Aorta (tissue), 5 donors: ENCODE data around the gene DHRSX. TPM values are rescaled to one million over a fixed set of nuclear protein-coding genes. Genes with fewer than 3 reads are reported as not detected.
"Not testable (repeated sequence)": the region's sequence is repeated elsewhere in the genome, so short reads cannot be mapped to it uniquely, and the experiment has no call there.

ENCODE experiments used
- ATAC-seq: fragments of 200-7000 bp; cut with Tn5 transposase; one replicate; pipeline ENCODE4 v1.9.1; 2022; ENCODE audit warnings: moderate library complexity; ENCODE audit not compliant: low FRiP score
- DNase-seq, 2 donors: peaks; one replicate each; pipeline ENCODE4 v3.0.0-alpha.2; 2020
- H3K27ac ChIP-seq, 2 donors: one replicate each; pipeline ENCODE4 v1.5.1; 2013; ENCODE audit warnings: low read length in 2 of 2, mild to moderate bottlenecking in 2 of 2, moderate library complexity in 2 of 2, control low read depth in 1 of 2, inconsistent platforms in 1 of 2, low read depth in 1 of 2
- H3K27me3 ChIP-seq, 2 donors: one replicate each; pipeline ENCODE4 v1.6.1; 2013; ENCODE audit warnings: control low read depth in 1 of 2, low read length in 1 of 2, mild to moderate bottlenecking in 1 of 2, moderate library complexity in 1 of 2; ENCODE audit not compliant: insufficient read depth in 2 of 2, control insufficient read depth in 1 of 2
- H3K36me3 ChIP-seq, 2 donors: one replicate each; pipeline ENCODE4 v1.6.1; 2013; ENCODE audit warnings: control low read depth in 1 of 2, low read length in 1 of 2, mild to moderate bottlenecking in 1 of 2; ENCODE audit not compliant: insufficient read depth in 2 of 2, control insufficient read depth in 1 of 2
- H3K4me1 ChIP-seq, 2 donors: one replicate each; pipeline ENCODE4 v1.6.1; 2013; ENCODE audit warnings: low read length in 2 of 2, control low read depth in 1 of 2, mild to moderate bottlenecking in 1 of 2, moderate library complexity in 1 of 2; ENCODE audit not compliant: insufficient read depth in 2 of 2, control insufficient read depth in 1 of 2
- H3K4me3 ChIP-seq, 2 donors: one replicate each; pipeline ENCODE4 v1.5.1; 2013; ENCODE audit warnings: low read length in 2 of 2, control low read depth in 1 of 2, mild to moderate bottlenecking in 1 of 2
- H3K9me3 ChIP-seq: one replicate; pipeline ENCODE4 v1.6.1; 2013; ENCODE audit warnings: mild to moderate bottlenecking, low read length; ENCODE audit not compliant: control insufficient read depth
- WGBS, 2 donors: extraction: QIAGEN DNeasy Blood & Tissue Kit; methylation state at CpG; one replicate each; pipeline ENCODE4 v1.1.7; 2013; 5-methylcytosine and 5-hydroxymethylcytosine counted together
- intact Hi-C, 2 donors: fragments of 100-400 bp; cut with DNase I; formaldehyde crosslinking; loops; one replicate each; pipeline versions ENCODE4 v1.14.2 to v1.15.0; 2022
- polyA plus RNA-seq, 2 donors: library from polyadenylated mRNA; stranded (reverse); fragments of 200-250 nt; gene quantifications; one replicate each; pipeline ENCODE4 v1.2.3, GENCODE V29; 2013
- total RNA-seq, 2 donors: library from RNA; stranded (reverse); fragmentation: NEBNext Ultra II Directional; extraction: Animal tissue kit (Norgen Biotek cat#: 25700); gene quantifications; one replicate each; pipeline ENCODE4 v1.2.1, GENCODE V29; 2021
- donor health status: healthy with polysubstance abuse.
- donor health status: Bipolar disorder and iron deficiency.
- donor health status: DM: no; HTN: no; CAD: no.
- donor health status: DM: no; HTN: no; CAD: no.
- donor health status: DM: yes; HTN: yes; CAD: no.

DHRSX gene
- total and polyA plus RNA-seq, 4 donors: 6.0 to 21.8 (median 11.7) TPM

GRCh38 chrX:2474963-2475726 is 25.6 kb downstream of the DHRSX start:
- Histone ChIP-seq H3K4me3 (no peak overlapping the region), H3K27me3 (no peaks in the 10 kb centered on the region), H3K4me1 (no peaks in the 10 kb centered on the region), H3K36me3 (no peaks in the 10 kb centered on the region), H3K27ac (no peak overlapping the region), H3K9me3 (no peaks in the 10 kb centered on the region)
- no peak for DNase-seq
- no peak for ATAC-seq
- intact Hi-C loops: no loop called here
- 85 to 93% methylated on average over 18 of the region's 18 CpGs for WGBS, 2 donors

GRCh38 chrX:2474280-2474962 is 26.4 kb downstream of the DHRSX start:
- 82 to 89% methylated on average over 20 of the region's 20 CpGs for WGBS, 2 donors
- Histone ChIP-seq H3K27ac (no peak overlapping the region), H3K4me1 (no peaks in the 10 kb centered on the region), H3K4me3 (no peak overlapping the region), H3K9me3 (no peaks in the 10 kb centered on the region), H3K36me3 (no peaks in the 10 kb centered on the region), H3K27me3 (no peaks in the 10 kb centered on the region)
- DNase-seq: no peak
- ATAC-seq: no peak
- intact Hi-C loops: no loop called here

GRCh38 chrX:2473064-2473463 is 27.7 kb downstream of the DHRSX start:
- ATAC-seq, intact Hi-C loops, H3K9me3 ChIP-seq, DNase-seq, H3K4me3 ChIP-seq, H3K27ac ChIP-seq, H3K27me3 ChIP-seq, H3K36me3 ChIP-seq, H3K4me1 ChIP-seq: not testable (repeated sequence)
- 82 to 92% methylated on average over 15 of the region's 15 CpGs for WGBS, 2 donors

GRCh38 chrX:2471641-2472040 is 29.1 kb downstream of the DHRSX start:
- intact Hi-C loops: no loop called here
- no peaks in the 10 kb centered on the region for H3K4me1 ChIP-seq
- WGBS, 2 donors: 94 to 98% methylated on average over 7 of the region's 7 CpGs
- no peak overlapping the region for H3K4me3 ChIP-seq
- H3K36me3 ChIP-seq: no peaks in the 10 kb centered on the region
- no peaks in the 10 kb centered on the region for H3K27me3 ChIP-seq
- no peak for DNase-seq
- no peak overlapping the region for H3K27ac ChIP-seq
- ATAC-seq: no peak
- H3K9me3 ChIP-seq: no peaks in the 10 kb centered on the region

GRCh38 chrX:2471126-2471525 is 29.6 kb downstream of the DHRSX start:
- H3K9me3 ChIP-seq, H3K27ac ChIP-seq, H3K4me1 ChIP-seq, ATAC-seq, intact Hi-C loops, H3K36me3 ChIP-seq, H3K4me3 ChIP-seq, DNase-seq, H3K27me3 ChIP-seq: not testable (repeated sequence)
- WGBS, 2 donors: 96 to 97% methylated on average over 10 of the region's 10 CpGs

GRCh38 chrX:2469852-2470251 is 30.9 kb downstream of the DHRSX start:
- ATAC-seq, intact Hi-C loops, H3K4me1 ChIP-seq, H3K27ac ChIP-seq, H3K4me3 ChIP-seq, DNase-seq, H3K9me3 ChIP-seq, H3K36me3 ChIP-seq, H3K27me3 ChIP-seq: not testable (repeated sequence)
- 92 to 98% methylated on average over 4 of the region's 4 CpGs for WGBS, 2 donors

- intact Hi-C loops: no loop called here
- no peaks in the 10 kb centered on the region for H3K4me1 ChIP-seq
- no peaks in the 10 kb centered on the region for H3K9me3 ChIP-seq
- H3K27ac ChIP-seq: no peak overlapping the region
- 95% methylated on average over 22 of the region's 22 CpGs for WGBS, 2 donors
- ATAC-seq (no peak), DNase-seq (no peak)
- no peak overlapping the region for H3K4me3 ChIP-seq
- no peaks in the 10 kb centered on the region for H3K36me3 ChIP-seq
- no peaks in the 10 kb centered on the region for H3K27me3 ChIP-seq
These were observed 31.5 kb downstream of the DHRSX start for GRCh38 chrX:2469196-2469685.

GRCh38 chrX:2468261-2469195 is 32.2 kb downstream of the DHRSX start:
- no peak for ATAC-seq
- Histone ChIP-seq H3K36me3 (no peaks in the 10 kb centered on the region), H3K4me1 (no peaks in the 10 kb centered on the region), H3K9me3 (no peaks in the 10 kb centered on the region), H3K27ac (no peak overlapping the region), H3K27me3 (no peaks in the 10 kb centered on the region), H3K4me3 (no peak overlapping the region)
- DNase-seq: no peak
- WGBS, 2 donors: 88 to 90% methylated on average over 32 of the region's 32 CpGs
- intact Hi-C loops: no loop called here
